SU-DHL-6 (cell line): Measurements from ENCODE around the gene APOD.

ENCODE experiments used
- H2AFZ ChIP-seq: fragments of 200-600 bp; sonication (generic); 2 replicates; pipeline ENCODE4 v1.6.1; 2014; ENCODE audit warnings: low read depth, mild to moderate bottlenecking, moderate library complexity, mixed read lengths, antibody characterized with exemption, low read length; ENCODE audit not compliant: severe bottlenecking
- H3F3A ChIP-seq: fragments of 200-600 bp; shearing (Covaris generic); 2 replicates; pipeline ENCODE4 v1.6.0; 2016; ENCODE audit warnings: antibody characterized with exemption, mild to moderate bottlenecking; ENCODE audit not compliant: insufficient read depth
- H3K27ac ChIP-seq: fragments of 200-600 bp; sonication (generic); 2 replicates; pipeline ENCODE4 v1.5.1; 2016; ENCODE audit warnings: low read depth, mild to moderate bottlenecking, low read length, moderate library complexity, mixed read lengths
- H3K27me3 ChIP-seq: fragments of 200-600 bp; sonication (generic), shearing (Covaris generic); 2 replicates; pipeline ENCODE4 v1.6.0; 2014; ENCODE audit warnings: mild to moderate bottlenecking, low read length
- H3K36me3 ChIP-seq: fragments of 200-600 bp; sonication (generic); 2 replicates; pipeline ENCODE4 v1.6.1; 2014; ENCODE audit warnings: mild to moderate bottlenecking, low read length, mixed read lengths
- H3K4me2 ChIP-seq: fragments of 300-600, 200-600 bp; shearing (Covaris generic), sonication (generic); 2 replicates; pipeline ENCODE4 v1.6.0; 2014; ENCODE audit warnings: low read length, low read depth, mild to moderate bottlenecking; ENCODE audit not compliant: poor library complexity, severe bottlenecking
- H3K4me3 ChIP-seq: fragments of 200-600 bp; sonication (generic); 2 replicates; pipeline ENCODE4 v1.5.1; 2014; ENCODE audit warnings: antibody characterized with exemption, low read length, mild to moderate bottlenecking, mixed read lengths; ENCODE audit not compliant: insufficient read depth, poor library complexity, severe bottlenecking
- H3K79me2 ChIP-seq: fragments of 200-600 bp; sonication (generic); 2 replicates; pipeline ENCODE4 v1.6.1; 2014; ENCODE audit warnings: mild to moderate bottlenecking, low read length, moderate library complexity; ENCODE audit not compliant: insufficient read depth
- H3K9ac ChIP-seq: fragments of 200-600 bp; sonication (generic); 2 replicates; pipeline ENCODE4 v1.7.0; 2014; ENCODE audit warnings: mild to moderate bottlenecking, low read length
- H3K9me2 ChIP-seq: fragments of 200-600 bp; sonication (generic); replicated peaks from 2 replicates; pipeline ENCODE4 v1.6.1; 2014; ENCODE audit warnings: low read length; ENCODE audit not compliant: insufficient read depth
- H3K9me3 ChIP-seq: fragments of 200-600 bp; sonication (generic); 2 replicates; pipeline ENCODE4 v1.6.1; 2014; ENCODE audit warnings: low read length, mixed read lengths; ENCODE audit not compliant: insufficient read depth
- H4K20me1 ChIP-seq: fragments of 200-600 bp; sonication (generic); 2 replicates; pipeline ENCODE4 v1.6.1; 2014; ENCODE audit warnings: low read depth, mild to moderate bottlenecking, antibody characterized with exemption, low read length, moderate library complexity, mixed read lengths
- CTCF ChIP-seq: fragments of 200-600 bp; sonication (generic); IDR thresholded peaks from one replicate; pipeline ENCODE4 v1.5.1; 2017; ENCODE audit warnings: antibody characterized with exemption, mild to moderate bottlenecking, low read length, moderate library complexity; ENCODE audit not compliant: insufficient read depth, poor library complexity, severe bottlenecking
- EZH2phosphoT487 ChIP-seq: fragments of 200-600 bp; sonication (generic), shearing (Covaris generic); conservative IDR thresholded peaks from 2 replicates; pipeline ENCODE4 v1.6.1; 2018; ENCODE audit warnings: mild to moderate bottlenecking, antibody characterized with exemption, low read length, moderate library complexity, mixed read lengths

Gene APOD

GRCh38 chr3:195556390-195556789 lies 27.4 kb downstream of the APOD start:
- Histone ChIP-seq H3K9me3 (no peaks in the 10 kb centered on the region), H3K27me3 (no peaks in the 10 kb centered on the region), H3K9me2 (no peaks in the 10 kb centered on the region), H3K36me3 (no peaks in the 10 kb centered on the region), H3K79me2 (no peaks in the 10 kb centered on the region), H3K9ac (no peak overlapping the region), H3K4me3 (no peak overlapping the region), H3K4me2 (no peak overlapping the region), H3K27ac (no peak overlapping the region), H4K20me1 (no peaks in the 10 kb centered on the region), H3F3A (no peaks in the 10 kb centered on the region), H2AFZ (no peak overlapping the region)
- TF ChIP-seq EZH2phosphoT487 (no peak), CTCF (peak; percentile 57)

- H3K9ac ChIP-seq = no peak overlapping the region
- H3K9me3 ChIP-seq = no peaks in the 10 kb centered on the region
- H4K20me1 ChIP-seq = no peaks in the 10 kb centered on the region
- H3K4me3 ChIP-seq = no peak overlapping the region
- no peaks in the 10 kb centered on the region for H3K36me3 ChIP-seq
- H3F3A ChIP-seq = no peaks in the 10 kb centered on the region
- no peak overlapping the region for H2AFZ ChIP-seq
- no peak overlapping the region for H3K27ac ChIP-seq
- TF ChIP-seq EZH2phosphoT487 = no peak
- no peak for TF ChIP-seq CTCF
- H3K4me2 ChIP-seq = no peak overlapping the region
- no peaks in the 10 kb centered on the region for H3K79me2 ChIP-seq
- no peaks in the 10 kb centered on the region for H3K27me3 ChIP-seq
- H3K9me2 ChIP-seq = no peaks in the 10 kb centered on the region
Measured at GRCh38 chr3:195555110-195555509, 28.6 kb downstream of the APOD start.

- Histone ChIP-seq H3K27ac (no peak overlapping the region), H3K4me3 (no peak overlapping the region), H3K9ac (no peak overlapping the region), H3K79me2 (no peaks in the 10 kb centered on the region), H3K9me3 (no peaks in the 10 kb centered on the region), H3K27me3 (no peaks in the 10 kb centered on the region), H2AFZ (no peak overlapping the region), H3K9me2 (no peaks in the 10 kb centered on the region), H3K36me3 (no peaks in the 10 kb centered on the region), H3K4me2 (no peak overlapping the region), H4K20me1 (no peaks in the 10 kb centered on the region), H3F3A (no peaks in the 10 kb centered on the region)
- no peak for TF ChIP-seq EZH2phosphoT487
- TF ChIP-seq CTCF = no peak
Measured at GRCh38 chr3:195554458-195554857, 29.3 kb downstream of the APOD start.
